HG03378 (cell line): ENCODE data around the gene SGTB.
"Not testable (repeated sequence)": the region's sequence is repeated elsewhere in the genome, so short reads cannot be mapped to it uniquely, and the experiment has no call there.

ENCODE experiments used
- ATAC-seq: cut with Tn5 transposase; IDR thresholded peaks from one replicate; pipeline ENCODE4 v1.9.1; 2021; ENCODE audit warnings: mild to moderate bottlenecking, moderate library complexity; ENCODE audit not compliant: unreplicated experiment

SGTB gene

GRCh38 chr5:65674749-65675148 is 47.2 kb downstream of the SGTB start:
- no peak for ATAC-seq

- no peak for ATAC-seq
Measured at GRCh38 chr5:65672796-65673195, 49.1 kb downstream of the SGTB start.

GRCh38 chr5:65668696-65669095 is 53.2 kb downstream of the SGTB start:
- no peak for ATAC-seq

- no peak for ATAC-seq
Measured at GRCh38 chr5:65663804-65664521, 57.9 kb downstream of the SGTB start.

GRCh38 chr5:65654713-65655112 is 67.2 kb downstream of the SGTB start:
- ATAC-seq = no peak

- ATAC-seq = no peak
Measured at GRCh38 chr5:65651144-65651543, 70.8 kb downstream of the SGTB start.

- ATAC-seq = no peak
Measured at GRCh38 chr5:65647941-65648340, 74.0 kb downstream of the SGTB start.

- ATAC-seq = no peak
Measured at GRCh38 chr5:65646938-65647337, 75.0 kb downstream of the SGTB start.

GRCh38 chr5:65640240-65640639 is 81.7 kb downstream of the SGTB start:
- no peak for ATAC-seq

- ATAC-seq = no peak
Measured at GRCh38 chr5:65630981-65631380, 90.9 kb downstream of the SGTB start.

- no peak for ATAC-seq
Measured at GRCh38 chr5:65625743-65626142, 96.2 kb downstream of the SGTB start.

- ATAC-seq = peak; percentile 77
Measured at GRCh38 chr5:65624571-65625555, 97.0 kb downstream of the SGTB start, which contains the start of the genes SHLD3 and TRAPPC13. SHLD3 (plus strand) TSS chr5:65625027; CDS start chr5:65629588, 4,561 bp downstream. TRAPPC13 (plus strand) TSS chr5:65625027; CDS start chr5:65625061, 34 bp downstream.

GRCh38 chr5:65624025-65624570 is 97.8 kb downstream of the SGTB start, which contains the start of gene TRIM23:
TRIM23 (minus strand) TSS chr5:65624333; CDS start chr5:65624274, 59 bp downstream.
- ATAC-seq = peak; percentile 87

- ATAC-seq = no peak
Measured at GRCh38 chr5:65623482-65623881, 98.4 kb downstream of the SGTB start.

GRCh38 chr5:65621961-65622360 is 99.9 kb downstream of the SGTB start:
- ATAC-seq = not testable (repeated sequence)

- no peak for ATAC-seq
Measured at GRCh38 chr5:65620021-65620420, 101.9 kb downstream of the SGTB start.
